NK-92 (cell line): ENCODE data around the gene STOML1.
"Not testable (repeated sequence)": the region's sequence is repeated elsewhere in the genome, so short reads cannot be mapped to it uniquely, and the experiment has no call there.

Experiments used
- DNase-seq: peaks from one replicate; lab custom pipeline; 2025; ENCODE audit not compliant: unreplicated experiment; lab: John Stamatoyannopoulos, UW

Gene STOML1

DNA sequence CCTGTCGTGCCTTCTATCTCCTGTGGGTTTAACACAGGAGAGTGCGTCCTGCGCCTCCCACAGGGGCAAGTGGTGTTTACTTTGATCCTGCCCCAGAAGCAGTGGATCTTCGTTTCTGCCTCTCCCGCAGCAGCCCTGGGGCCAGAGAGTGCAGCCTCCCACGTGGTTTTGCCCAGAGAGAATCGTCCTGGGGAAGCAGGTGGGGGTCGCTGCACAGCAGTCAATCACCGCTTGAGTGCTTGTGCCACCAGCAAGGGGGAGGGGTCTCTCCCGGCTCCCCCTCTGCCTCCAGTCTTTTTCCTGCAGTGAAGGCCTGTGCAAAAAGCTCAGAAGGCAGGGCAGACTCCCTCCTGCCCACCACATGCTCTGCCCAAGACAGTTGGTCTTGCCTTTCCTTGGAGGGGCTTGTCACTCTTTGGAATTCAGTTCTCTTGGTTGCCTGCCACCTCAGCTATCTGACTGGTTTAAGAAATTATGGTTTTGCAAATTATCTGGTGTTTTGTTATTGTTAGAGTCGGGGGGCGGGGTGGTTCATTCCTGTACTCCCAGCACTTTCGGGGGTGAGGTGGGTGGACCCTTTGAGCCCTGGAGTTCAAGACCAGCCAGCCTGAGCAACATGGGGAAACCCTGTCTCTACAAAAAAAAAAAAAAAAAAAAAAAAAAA, 26.9 kb downstream of the STOML1 start:
- DNase-seq: no peak

GRCh38 chr15:73964736-73965093, 27.4 kb downstream of the STOML1 start:
- DNase-seq: no peak

- no peak for DNase-seq
These were observed 29.7 kb downstream of the STOML1 start for GRCh38 chr15:73962433-73962832.

DNA sequence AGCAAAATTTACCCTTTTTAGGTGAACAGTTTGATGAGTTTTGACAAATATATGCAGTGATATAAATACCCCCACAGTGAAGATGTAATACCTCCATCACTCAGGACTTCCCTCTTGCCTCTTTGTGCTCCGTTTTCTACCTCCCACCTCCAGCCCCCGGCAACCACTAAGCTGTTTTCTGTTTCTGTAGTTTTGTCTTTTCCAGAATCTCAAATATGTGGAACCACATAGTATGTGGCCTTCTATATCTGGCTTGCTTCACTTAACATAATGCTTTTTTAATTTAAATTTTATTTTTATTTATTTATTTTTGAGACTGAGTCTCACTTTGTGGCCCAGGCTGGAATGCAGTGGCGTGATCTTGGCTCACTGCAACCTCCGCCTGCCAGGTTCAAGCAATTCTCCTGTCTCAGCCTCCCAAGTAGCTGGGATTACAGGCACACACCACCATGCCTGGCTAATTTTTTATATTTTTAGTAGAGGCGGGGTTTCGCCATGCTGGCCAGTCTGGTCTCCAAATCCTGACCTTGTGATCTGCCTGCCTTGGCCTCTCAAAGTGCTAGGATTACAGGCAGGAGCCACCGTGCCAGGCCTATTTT, 31.5 kb downstream of the STOML1 start:
- not testable (repeated sequence) for DNase-seq

DNA sequence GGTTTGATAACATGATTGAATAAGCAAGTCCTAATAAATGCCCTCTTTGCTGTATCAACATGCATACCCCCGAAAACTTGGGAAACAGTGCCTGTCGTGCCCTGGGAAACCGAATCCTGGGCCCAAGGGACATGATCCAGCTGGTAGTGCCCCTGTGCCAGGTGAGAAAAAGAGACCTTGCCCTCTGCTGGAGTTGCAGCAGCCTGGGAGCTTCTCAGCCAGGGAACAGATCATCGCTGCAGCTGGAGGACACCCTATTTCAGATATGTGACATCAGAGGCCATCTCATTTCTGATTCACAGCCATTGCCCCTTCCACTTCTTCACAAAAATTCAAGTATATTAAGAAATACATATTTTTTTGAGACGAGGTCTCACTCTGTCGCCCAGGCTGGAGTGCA, 32.3 kb downstream of the STOML1 start:
- DNase-seq: no peak

DNA sequence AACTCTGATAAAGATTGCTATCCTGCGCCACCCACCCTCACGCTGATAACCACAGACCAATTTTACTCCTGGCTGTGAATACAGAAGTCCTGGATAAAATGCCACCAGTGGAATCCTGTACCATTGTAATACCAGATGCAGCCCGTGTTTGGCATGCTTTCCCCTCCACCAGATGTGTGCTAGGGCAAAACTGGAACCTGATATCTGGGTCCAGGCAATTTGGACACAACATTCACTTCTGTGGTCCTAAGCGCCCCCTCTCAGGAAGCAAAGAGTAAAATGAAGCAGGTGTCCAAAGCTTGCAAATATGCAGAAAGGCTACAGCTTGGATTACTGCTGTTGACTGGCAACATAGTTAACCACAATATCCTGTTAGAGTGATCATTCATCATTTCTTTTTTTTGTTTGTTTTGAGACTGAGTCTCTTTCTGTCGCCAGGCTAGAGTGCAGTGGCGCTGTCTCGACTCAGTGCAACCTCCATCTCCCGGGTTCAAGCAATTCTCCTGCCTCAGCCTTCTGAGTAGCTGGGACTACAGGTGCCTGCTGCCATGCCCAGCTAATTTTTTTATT, 33.0 kb downstream of the STOML1 start:
- no peak for DNase-seq

DNA sequence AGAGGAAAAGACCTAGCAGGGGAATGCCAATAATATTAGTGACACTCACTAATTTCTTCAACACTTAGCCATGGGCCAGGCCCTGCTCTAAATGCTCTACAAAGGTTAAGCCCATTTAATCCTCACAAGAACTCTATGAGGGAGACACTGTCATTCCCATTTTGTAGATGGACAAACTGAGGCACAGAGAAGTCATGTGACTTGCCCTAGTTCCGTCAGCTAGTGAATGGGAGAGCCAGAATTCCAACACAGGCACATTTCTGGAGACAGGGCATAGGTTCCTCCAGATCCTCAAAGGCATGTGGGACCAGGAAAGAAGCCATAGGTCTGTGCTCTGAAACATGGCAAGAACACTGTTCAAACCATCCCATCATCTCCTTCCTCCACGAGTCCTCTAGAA, 34.3 kb downstream of the STOML1 start:
- DNase-seq: no peak

- DNase-seq: no peak
These were observed 34.8 kb downstream of the STOML1 start for GRCh38 chr15:73957276-73957675.

- DNase-seq: no peak
These were observed 35.4 kb downstream of the STOML1 start for GRCh38 chr15:73956743-73957135.

DNA sequence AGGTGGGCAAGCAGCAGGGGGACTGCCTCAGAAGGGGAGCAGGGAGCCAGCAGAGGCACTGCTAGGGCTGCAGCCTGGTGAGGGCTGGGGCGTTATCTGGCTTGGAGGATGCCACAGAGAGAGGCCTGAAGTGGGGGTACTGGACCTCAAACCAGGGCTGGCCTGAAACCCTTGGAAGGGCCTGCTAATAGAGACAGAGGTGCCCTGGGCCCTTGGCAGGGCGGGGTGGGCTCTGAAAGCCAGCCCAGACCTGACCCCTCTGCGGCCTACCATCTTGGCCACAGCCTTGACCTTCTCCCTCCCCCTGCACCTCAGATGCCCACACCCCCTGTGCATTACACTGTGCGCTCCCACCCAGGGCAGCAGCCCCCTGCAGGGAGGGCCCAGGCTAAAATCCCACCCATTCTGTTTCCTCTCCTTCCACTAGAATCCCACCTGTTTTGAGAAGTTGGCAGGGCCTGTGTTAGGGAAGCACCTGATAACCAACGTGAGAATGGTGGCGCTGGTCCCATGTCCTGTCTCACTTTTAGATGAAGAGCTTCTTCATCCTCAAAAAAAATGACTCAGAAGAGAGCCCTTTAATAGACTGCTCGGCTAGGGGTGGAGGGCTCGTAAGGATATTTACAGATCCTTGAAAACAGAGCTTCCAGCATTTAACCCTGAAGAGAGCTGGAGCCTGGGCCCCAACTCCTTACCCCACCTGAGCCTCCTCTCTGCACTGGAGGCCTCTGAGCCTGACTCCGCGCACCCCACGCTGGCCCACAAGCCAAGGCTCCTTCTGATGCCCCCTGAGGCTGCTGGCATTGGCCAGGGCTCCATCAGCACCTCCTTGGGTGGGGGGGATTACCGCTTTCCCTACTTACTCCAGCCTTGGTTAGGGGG, 36.0 kb downstream of the STOML1 start:
- DNase-seq: no peak

GRCh38 chr15:73955326-73955725, 36.8 kb downstream of the STOML1 start:
- DNase-seq: no peak

GRCh38 chr15:73954188-73955145, 37.6 kb downstream of the STOML1 start:
- DNase-seq: no peak

DNA sequence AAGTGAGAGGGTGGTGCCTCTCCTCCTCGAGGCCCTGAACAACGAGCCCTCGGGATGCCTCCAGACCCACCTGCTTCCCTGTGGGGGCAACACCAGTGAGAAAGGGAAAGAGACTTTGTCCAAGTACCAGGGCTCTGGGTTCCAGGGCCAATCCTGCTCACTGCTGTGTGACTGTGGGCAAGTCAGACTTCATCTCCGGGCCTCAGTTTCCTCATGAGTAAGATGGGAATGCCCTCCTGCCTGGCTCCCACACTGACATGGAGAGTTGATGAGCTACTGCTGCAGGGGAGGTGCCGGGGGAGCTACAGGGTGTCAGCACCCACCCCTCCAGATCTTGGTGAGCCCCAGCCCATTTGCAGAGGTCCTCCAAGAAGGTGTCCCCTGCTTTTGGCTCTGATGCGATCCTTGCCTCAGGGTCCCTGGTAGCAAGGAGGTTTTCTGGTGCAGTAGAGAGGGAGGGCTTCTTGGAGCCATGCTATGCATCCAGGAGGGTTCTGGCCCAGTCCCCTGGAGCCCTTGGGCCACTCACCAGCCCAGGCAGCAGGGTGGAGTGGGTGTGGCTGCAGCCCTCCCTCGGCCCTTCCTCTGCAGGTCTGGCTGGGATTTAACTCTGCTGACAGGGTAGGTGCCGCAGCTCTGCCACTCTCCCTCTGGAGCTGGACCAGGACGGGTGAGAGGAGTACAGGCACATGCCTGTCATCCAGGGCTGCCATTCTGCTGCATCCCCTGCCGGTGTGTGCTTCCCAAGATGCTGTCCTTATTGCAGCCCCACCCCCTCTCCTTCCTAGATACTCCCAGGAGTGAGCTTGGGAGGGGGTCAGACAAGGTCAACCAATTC, 39.0 kb downstream of the STOML1 start:
- no peak for DNase-seq

DNA sequence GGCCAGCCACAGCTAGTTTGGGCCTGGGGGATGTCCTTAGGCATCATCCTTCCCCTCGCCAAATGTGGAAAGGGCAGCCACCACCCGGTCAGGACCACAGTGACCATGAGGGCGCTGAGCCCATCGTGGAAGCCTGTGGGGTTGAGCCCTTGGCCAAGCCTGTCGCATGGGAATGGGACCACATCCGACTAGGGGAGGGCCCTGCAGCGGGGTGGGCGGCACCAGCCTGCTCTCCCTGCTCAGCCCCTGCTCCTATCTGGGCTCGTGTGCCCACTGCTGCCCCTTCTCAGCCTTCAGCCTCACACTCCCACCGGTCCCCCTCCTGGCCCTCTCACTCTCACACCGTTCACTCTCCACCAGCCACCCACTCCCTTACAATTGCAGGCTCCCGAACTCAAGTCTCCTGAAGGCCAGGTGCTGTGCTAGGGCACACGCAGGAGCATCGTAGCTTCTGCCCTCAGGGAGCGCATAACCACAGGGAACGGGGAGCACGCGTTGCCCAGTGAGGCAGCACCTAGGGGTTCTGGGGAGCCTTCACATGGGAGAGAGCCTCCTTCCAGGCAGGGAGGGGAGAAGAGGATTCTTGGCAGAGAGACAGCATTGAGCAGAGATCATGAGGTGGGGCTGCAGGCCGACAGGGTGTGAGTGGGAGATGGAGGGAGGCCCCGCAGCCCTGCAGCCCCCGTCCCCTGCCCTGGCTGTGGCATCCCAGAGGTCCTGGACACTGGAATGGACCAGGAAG, 39.8 kb downstream of the STOML1 start:
- no peak for DNase-seq

GRCh38 chr15:73951601-73952000, 40.5 kb downstream of the STOML1 start:
- DNase-seq: no peak

- DNase-seq: no peak
These were observed 41.1 kb downstream of the STOML1 start for GRCh38 chr15:73950831-73951561.

GRCh38 chr15:73950479-73950830, 41.6 kb downstream of the STOML1 start:
- no peak for DNase-seq

DNA sequence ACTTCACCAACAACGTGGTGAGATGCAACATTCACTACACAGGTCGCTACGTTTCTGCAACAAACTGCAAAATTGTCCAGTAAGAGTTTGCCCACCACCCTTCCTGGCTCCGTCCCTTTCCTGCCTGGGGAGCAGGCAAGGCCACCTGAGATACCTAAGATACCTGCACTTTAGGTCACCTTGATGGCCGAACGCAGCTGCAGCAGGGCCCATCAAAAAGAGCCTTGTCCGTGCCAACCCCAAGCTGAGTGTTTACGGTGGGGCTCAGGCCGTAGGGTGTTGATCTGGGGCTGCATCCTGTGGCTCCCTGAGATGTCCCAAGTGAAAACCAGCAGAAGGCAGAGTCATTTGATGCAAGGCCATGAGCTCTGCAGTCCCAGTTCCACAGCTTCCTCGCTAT, 42.6 kb downstream of the STOML1 start:
- DNase-seq: no peak

GRCh38 chr15:73948982-73949381, 43.1 kb downstream of the STOML1 start:
- DNase-seq: no peak
